BJ (cell line): ENCODE results near the gene SPATA6L. TPM values are rescaled to one million over a fixed set of nuclear protein-coding genes. Genes with fewer than 3 reads are reported as not detected.

ENCODE experiments used
- CTCF ChIA-PET: fragments of 350-600 bp; formaldehyde crosslinking; extraction: SDS; loops from one replicate; lab custom pipeline; 2021; ENCODE audit warnings: antibody characterized with exemption, inconsistent platforms; lab: Yijun Ruan, JAX
- POLR2A ChIA-PET: fragments of 300-600 bp; sonication (Branson Sonifier 250); formaldehyde crosslinking; extraction: SDS; loops from one replicate; lab custom pipeline; 2021; ENCODE audit warnings: antibody characterized with exemption; lab: Charles Lee
- DNase-seq: peaks from one replicate; pipeline ENCODE4 v3.0.0-alpha.2; 2011; ENCODE audit warnings: low read depth
- H3K27me3 ChIP-seq: 2 replicates; pipeline ENCODE4 v1.6.0; 2011; ENCODE audit warnings: low read length; ENCODE audit not compliant: control insufficient read depth, insufficient read depth
- H3K36me3 ChIP-seq: 2 replicates; pipeline ENCODE4 v1.5.1; 2011; ENCODE audit warnings: low read length; ENCODE audit not compliant: control insufficient read depth, insufficient read depth
- H3K4me3 ChIP-seq: 2 replicates; pipeline ENCODE4 v1.5.1; 2011; ENCODE audit warnings: low read depth, mild to moderate bottlenecking, control low read depth, low read length
- polyA plus RNA-seq: library from polyadenylated mRNA; depleted of rRNA; stranded (reverse); fragments of >200 nt; gene quantifications from 2 replicates; pipeline ENCODE4 v1.2.3, GENCODE V29; 2011
- TF ChIP-seq, protein P1 (sequence below): IDR thresholded peaks from 2 replicates; pipeline ENCODE4 v1.5.1; 2011; ENCODE audit warnings: low read depth, mild to moderate bottlenecking, control low read depth, inconsistent platforms, low read length, moderate library complexity; ENCODE audit not compliant: insufficient read depth

The SPATA6L gene
- polyA plus RNA-seq, 1 experiment, result 0.43 TPM

GRCh38 chr9:4579001-4579400, 87.3 kb downstream of the SPATA6L start:
- DNase-seq, result no peak
- Histone ChIP-seq H3K36me3 (no peaks in the 10 kb centered on the region), H3K27me3 (no peaks in the 10 kb centered on the region), H3K4me3 (no peak overlapping the region)
- ChIA-PET CTCF (no interaction called here), POLR2A (no interaction called here)
- TF ChIP-seq, protein P1, sequence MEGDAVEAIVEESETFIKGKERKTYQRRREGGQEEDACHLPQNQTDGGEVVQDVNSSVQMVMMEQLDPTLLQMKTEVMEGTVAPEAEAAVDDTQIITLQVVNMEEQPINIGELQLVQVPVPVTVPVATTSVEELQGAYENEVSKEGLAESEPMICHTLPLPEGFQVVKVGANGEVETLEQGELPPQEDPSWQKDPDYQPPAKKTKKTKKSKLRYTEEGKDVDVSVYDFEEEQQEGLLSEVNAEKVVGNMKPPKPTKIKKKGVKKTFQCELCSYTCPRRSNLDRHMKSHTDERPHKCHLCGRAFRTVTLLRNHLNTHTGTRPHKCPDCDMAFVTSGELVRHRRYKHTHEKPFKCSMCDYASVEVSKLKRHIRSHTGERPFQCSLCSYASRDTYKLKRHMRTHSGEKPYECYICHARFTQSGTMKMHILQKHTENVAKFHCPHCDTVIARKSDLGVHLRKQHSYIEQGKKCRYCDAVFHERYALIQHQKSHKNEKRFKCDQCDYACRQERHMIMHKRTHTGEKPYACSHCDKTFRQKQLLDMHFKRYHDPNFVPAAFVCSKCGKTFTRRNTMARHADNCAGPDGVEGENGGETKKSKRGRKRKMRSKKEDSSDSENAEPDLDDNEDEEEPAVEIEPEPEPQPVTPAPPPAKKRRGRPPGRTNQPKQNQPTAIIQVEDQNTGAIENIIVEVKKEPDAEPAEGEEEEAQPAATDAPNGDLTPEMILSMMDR, result no peak

DNA sequence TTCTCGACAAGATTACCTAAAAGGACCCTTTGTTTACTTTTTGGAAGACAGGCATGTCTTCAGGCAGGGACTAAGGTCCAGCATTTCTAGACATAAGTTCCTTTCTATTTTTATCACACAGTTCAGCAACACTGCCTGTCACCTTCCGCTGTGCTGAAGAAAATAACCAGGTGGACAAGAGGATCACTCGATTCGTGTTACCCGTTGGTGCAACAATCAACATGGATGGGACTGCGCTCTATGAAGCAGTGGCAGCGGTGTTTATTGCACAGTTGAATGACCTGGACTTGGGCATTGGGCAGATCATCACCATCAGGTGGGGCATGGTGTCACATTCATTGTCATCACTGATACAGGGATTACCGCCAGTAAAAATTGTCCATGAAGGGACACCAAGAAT, 89.8 kb downstream of the SPATA6L start:
- H3K4me3 ChIP-seq, result no peak overlapping the region
- no peak for DNase-seq
- no peaks in the 10 kb centered on the region for H3K36me3 ChIP-seq
- TF ChIP-seq, protein P1, result no peak
- ChIA-PET CTCF (no interaction called here), POLR2A (no interaction called here)
- no peaks in the 10 kb centered on the region for H3K27me3 ChIP-seq

GRCh38 chr9:4575997-4576396, 90.3 kb downstream of the SPATA6L start:
- TF ChIP-seq, protein P1, result no peak
- Histone ChIP-seq H3K36me3 (no peaks in the 10 kb centered on the region), H3K27me3 (no peaks in the 10 kb centered on the region), H3K4me3 (no peak overlapping the region)
- POLR2A ChIA-PET, result no interaction called here
- no peak for DNase-seq
- CTCF ChIA-PET, result no interaction called here

GRCh38 chr9:4574657-4575243, 91.5 kb downstream of the SPATA6L start:
- no peak for DNase-seq
- no peak overlapping the region for H3K4me3 ChIP-seq
- no peaks in the 10 kb centered on the region for H3K36me3 ChIP-seq
- H3K27me3 ChIP-seq, result no peaks in the 10 kb centered on the region
- TF ChIP-seq, protein P1, result no peak
- ChIA-PET CTCF (no interaction called here), POLR2A (no interaction called here)

DNA sequence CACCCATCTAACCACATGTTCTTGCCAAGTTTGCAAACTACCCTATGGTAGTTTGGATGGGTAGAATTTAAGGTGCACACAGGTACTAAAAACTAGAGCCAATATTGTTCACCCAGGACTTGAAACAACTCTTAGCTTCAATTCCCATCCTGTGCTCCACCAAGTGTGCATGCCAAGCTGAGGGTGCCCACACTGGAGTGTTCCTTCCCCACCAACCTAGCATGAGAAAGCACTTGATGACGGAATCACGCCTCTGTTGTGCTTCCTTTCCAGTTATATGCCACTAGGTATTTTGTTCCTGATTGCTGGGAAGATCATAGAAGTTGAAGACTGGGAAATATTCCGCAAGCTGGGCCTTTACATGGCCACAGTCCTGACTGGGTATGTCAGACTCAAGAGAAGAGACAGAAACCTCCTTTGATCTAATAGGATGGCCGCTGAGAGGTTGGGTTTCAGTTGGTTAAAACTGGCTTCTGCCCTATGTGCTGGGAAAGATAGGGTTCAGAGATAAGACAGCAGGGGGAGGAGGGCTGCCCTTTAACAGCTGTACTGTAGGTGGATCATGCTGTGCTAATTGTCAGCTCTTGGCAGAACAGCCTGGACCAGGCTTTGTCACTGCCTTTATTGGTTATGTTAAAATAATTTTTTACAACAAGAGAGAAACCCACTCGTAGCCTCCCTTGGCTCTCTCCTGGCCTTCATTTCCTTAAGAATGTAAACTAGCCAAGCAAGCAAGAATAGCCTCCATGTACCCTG, 92.5 kb downstream of the SPATA6L start:
- ChIA-PET CTCF (interaction anchor here (0.6 to 1.3 kb wide), 2 partner anchors 13 to 25 kb away, joined by 3 read pairs; no protein-coding TSS in a partner anchor), POLR2A (no interaction called here)
- Histone ChIP-seq H3K27me3 (no peaks in the 10 kb centered on the region), H3K36me3 (no peaks in the 10 kb centered on the region), H3K4me3 (no peak overlapping the region)
- TF ChIP-seq, protein P1, result no peak
- no peak for DNase-seq
